HCT116 (cell line): ENCODE measurements around the gene EPSTI1. TPM values are rescaled to one million over a fixed set of nuclear protein-coding genes. Genes with fewer than 3 reads are reported as not detected.

Source experiments
- ATAC-seq: fragments of 200-7000 bp; cut with Tn5 transposase; 2 replicates; pipeline ENCODE4 v1.9.1; 2020; ENCODE audit warnings: mild to moderate bottlenecking, moderate library complexity
- BruUV-seq: library from RNA; stranded (reverse); fragments of 400-500 nt; replicated peaks from 2 replicates; lab custom pipeline; 2021; lab: Mats Ljungman, UMichigan
- CTCF ChIA-PET: fragments of 300-600 bp; sonication (Branson Sonifier 250); formaldehyde crosslinking; loops from one replicate; lab custom pipeline; 2021; ENCODE audit warnings: antibody characterized with exemption; lab: Charles Lee
- POLR2A ChIA-PET: fragments of 300-600, 350-600 bp; sonication (Branson Sonifier 250); formaldehyde crosslinking; loops from one replicate; lab custom pipeline; 2021; ENCODE audit warnings: antibody characterized with exemption; lab: Charles Lee
- RAD21 ChIA-PET, 2 experiments: fragments of 300-600 bp; sonication (Branson Sonifier 250); formaldehyde crosslinking; loops; one replicate each; lab custom pipeline; 2023; ENCODE audit warnings: low total read pairs in 2 of 2; ENCODE audit not compliant: uncharacterized antibody in 2 of 2, unreplicated experiment in 2 of 2, low non-redundant PET in 1 of 2; lab: Charles Lee
- DNase-seq: peaks from one replicate; pipeline ENCODE4 v3.0.0-alpha.2; 2010; ENCODE audit warnings: low read depth, low spot score
- H2AFZ ChIP-seq: fragments of 200-600 bp; shearing (Covaris generic), sonication (generic); 2 replicates; pipeline ENCODE4 v1.6.1; 2017; ENCODE audit warnings: low read depth, mixed run types, mixed read lengths, antibody characterized with exemption, low read length; ENCODE audit not compliant: poor library complexity, severe bottlenecking
- H3K27ac ChIP-seq: 2 replicates; pipeline ENCODE4 v1.5.1; 2012; ENCODE audit warnings: low read depth, low read length
- H3K27me3 ChIP-seq: fragments of 200-600 bp; sonication (generic); 2 replicates; pipeline ENCODE4 v1.6.1; 2016; ENCODE audit warnings: mixed run types, low read length, mixed read lengths; ENCODE audit not compliant: insufficient read depth
- H3K36me3 ChIP-seq, 2 experiments: fragments of 200-500 bp in 1 of 2; fragments of 200-600 bp in 1 of 2; sonication (Bioruptor generic) in 1 of 2; sonication (generic) in 1 of 2; 2 replicates each; pipeline versions ENCODE4 v1.5.1 to v1.6.1; 2014 to 2016; ENCODE audit warnings: low read length in 2 of 2, inconsistent platforms in 1 of 2, mixed read lengths in 1 of 2, mixed run types in 1 of 2; ENCODE audit not compliant: insufficient read depth in 2 of 2, control insufficient read depth in 1 of 2
- H3K4me1 ChIP-seq, 2 experiments: fragments of 200-600 bp in 1 of 2; sonication (generic) in 1 of 2; 2 replicates each; pipeline versions ENCODE4 v1.5.1 to v1.6.1; 2012 to 2017; ENCODE audit warnings: low read length in 2 of 2, inconsistent platforms in 1 of 2, mild to moderate bottlenecking in 1 of 2, mixed read lengths in 1 of 2, mixed run types in 1 of 2, moderate library complexity in 1 of 2; ENCODE audit not compliant: insufficient read depth in 2 of 2, control insufficient read depth in 1 of 2
- H3K4me2 ChIP-seq: fragments of 200-600 bp; sonication (generic); 2 replicates; pipeline ENCODE4 v1.6.1; 2017; ENCODE audit warnings: mixed run types, low read length, mixed read lengths
- H3K4me3 ChIP-seq, 2 experiments: fragments of 200-600 bp in 1 of 2; sonication (generic) in 1 of 2; replicated peaks in 1 of 2; 2 replicates each; pipeline ENCODE4 v1.5.1; 2011 to 2016; ENCODE audit warnings: low read length in 2 of 2, control low read depth in 1 of 2, low read depth in 1 of 2, mild to moderate bottlenecking in 1 of 2, mixed read lengths in 1 of 2, mixed run types in 1 of 2
- H3K79me2 ChIP-seq: fragments of 200-600 bp; sonication (generic); 2 replicates; pipeline ENCODE4 v1.6.1; 2017; ENCODE audit warnings: mild to moderate bottlenecking, mixed run types, low read length, moderate library complexity, mixed read lengths; ENCODE audit not compliant: insufficient read depth
- H3K9ac ChIP-seq: fragments of 200-600 bp; sonication (generic); 2 replicates; pipeline ENCODE4 v1.6.1; 2016; ENCODE audit warnings: low read length, mixed read lengths
- H3K9me2 ChIP-seq: fragments of 200-600 bp; sonication (generic), shearing (Covaris generic); 2 replicates; pipeline ENCODE4 v1.6.1; 2017; ENCODE audit warnings: mixed run types, mild to moderate bottlenecking, moderate library complexity; ENCODE audit not compliant: insufficient read depth
- H3K9me3 ChIP-seq, 2 experiments: fragments of 200-500 bp in 1 of 2; fragments of 200-600 bp in 1 of 2; sonication (Bioruptor generic) in 1 of 2; sonication (generic) in 1 of 2; 2 replicates each; pipeline ENCODE4 v1.6.1; 2014 to 2017; ENCODE audit warnings: low read length in 2 of 2, mixed read lengths in 2 of 2, inconsistent platforms in 1 of 2, low read depth in 1 of 2, mild to moderate bottlenecking in 1 of 2, mixed run types in 1 of 2, moderate library complexity in 1 of 2; ENCODE audit not compliant: control insufficient read depth in 1 of 2, insufficient read depth in 1 of 2
- H4K20me1 ChIP-seq: fragments of 200-600 bp; sonication (generic), shearing (Covaris generic); 2 replicates; pipeline ENCODE4 v1.6.1; 2017; ENCODE audit warnings: mixed run types, mild to moderate bottlenecking, moderate library complexity; ENCODE audit not compliant: insufficient read depth
- ATF3 ChIP-seq: IDR thresholded peaks from 2 replicates; pipeline ENCODE4 v1.6.1; 2012
- CBX3 ChIP-seq: IDR thresholded peaks from 2 replicates; pipeline ENCODE4 v1.6.1; 2012; ENCODE audit warnings: low read depth
- CEBPB ChIP-seq: IDR thresholded peaks from 2 replicates; pipeline ENCODE4 v1.6.1; 2012; ENCODE audit warnings: low read depth
- EGR1 ChIP-seq: IDR thresholded peaks from 2 replicates; pipeline ENCODE4 v1.6.1; 2012; ENCODE audit warnings: low read depth
- ELF1 ChIP-seq: IDR thresholded peaks from 2 replicates; pipeline ENCODE4 v1.6.1; 2012; ENCODE audit warnings: low read depth, borderline replicate concordance
- EZH2 ChIP-seq: fragments of 200-600 bp; sonication (generic); IDR thresholded peaks from 2 replicates; pipeline ENCODE4 v1.6.1; 2017; ENCODE audit warnings: antibody characterized with exemption, mixed run types
- EZH2phosphoT487 ChIP-seq: fragments of 200-600 bp; IDR thresholded peaks from 2 replicates; pipeline ENCODE4 v1.6.1; 2018; ENCODE audit warnings: antibody characterized with exemption, borderline replicate concordance
- JUND ChIP-seq: IDR thresholded peaks from 2 replicates; pipeline ENCODE4 v1.6.1; 2012
- POLR2AphosphoS5 ChIP-seq: IDR thresholded peaks from 2 replicates; pipeline ENCODE4 v1.6.1; 2011; ENCODE audit warnings: mild to moderate bottlenecking, low read depth, low read length, moderate library complexity
- REST ChIP-seq: IDR thresholded peaks from 2 replicates; pipeline ENCODE4 v1.6.1; 2012; ENCODE audit warnings: low read depth
- SIN3A ChIP-seq: IDR thresholded peaks from 2 replicates; pipeline ENCODE4 v1.6.1; 2012; ENCODE audit warnings: low read depth
- SP1 ChIP-seq: IDR thresholded peaks from 2 replicates; pipeline ENCODE4 v1.6.1; 2012; ENCODE audit warnings: low read depth
- SRF ChIP-seq: IDR thresholded peaks from 2 replicates; pipeline ENCODE4 v1.6.1; 2012; ENCODE audit warnings: low read depth
- YY1 ChIP-seq: IDR thresholded peaks from 2 replicates; pipeline ENCODE4 v1.6.1; 2011; ENCODE audit warnings: low read length, low read depth, moderate library complexity, mild to moderate bottlenecking; ENCODE audit not compliant: insufficient replicate concordance; ENCODE audit errors: extremely low read depth
- ZFX ChIP-seq: fragments of 450-650 bp; IDR thresholded peaks from 2 replicates; pipeline ENCODE4 v1.6.1; 2017
- intact Hi-C: fragments of 100-400 bp; cut with micrococcal nuclease; formaldehyde crosslinking; loops from 2 replicates; pipeline ENCODE4 v1.10.0; 2022
- total RNA-seq: library from RNA; stranded (reverse); gene quantifications from one replicate; pipeline ENCODE4 v1.2.1, GENCODE V29; 2021; ENCODE audit not compliant: unreplicated experiment
- TF ChIP-seq, protein P1 (sequence below): IDR thresholded peaks from 2 replicates; pipeline ENCODE4 v1.6.1; 2012
- TF ChIP-seq, protein P2 (sequence below), 3 experiments: fragments of 200-600 bp in 1 of 3; sonication (generic) in 1 of 3; IDR thresholded peaks in 2 of 3; conservative IDR thresholded peaks in 1 of 3; 2 replicates each; pipeline ENCODE4 v1.5.1; 2012 to 2017; ENCODE audit warnings: low read depth in 2 of 3, low read length in 2 of 3, antibody characterized with exemption in 1 of 3, borderline replicate concordance in 1 of 3, control low read depth in 1 of 3, mild to moderate bottlenecking in 1 of 3, mixed read lengths in 1 of 3, mixed run types in 1 of 3, moderate library complexity in 1 of 3; ENCODE audit not compliant: insufficient read depth in 1 of 3

Gene EPSTI1
- total RNA-seq, 1 experiment from 2014 or later: 0.69 TPM

DNA sequence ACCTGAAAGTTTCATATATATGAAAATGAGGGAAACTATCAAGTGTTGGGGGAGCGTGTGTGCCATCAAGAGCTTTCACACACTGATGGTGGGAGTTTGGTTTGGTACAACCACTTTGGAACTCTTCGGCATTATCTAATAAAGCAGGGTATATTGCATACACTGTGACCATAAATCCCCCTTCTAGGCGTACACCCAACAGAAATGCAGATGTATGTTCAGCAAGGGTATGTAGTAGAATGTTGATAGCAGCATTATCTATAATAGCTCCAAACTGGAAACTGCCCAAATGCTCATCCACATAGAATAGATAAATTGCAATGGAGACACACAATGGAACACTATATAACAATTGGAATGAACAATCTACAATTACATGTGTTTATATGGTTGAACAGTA, 139.9 kb downstream of the EPSTI1 start:
- Histone ChIP-seq H3K79me2 (no peaks in the 10 kb centered on the region), H3K9me3 (no peaks in the 10 kb centered on the region), H3K4me1 (no peaks in the 10 kb centered on the region), H4K20me1 (no peaks in the 10 kb centered on the region), H3K9ac (no peak overlapping the region), H2AFZ (no peak overlapping the region), H3K27ac (no peak overlapping the region), H3K27me3 (peaks cover 3% of the 10 kb centered on the region; the same call in 1 of the 2 replicates), H3K36me3 (no peaks in the 10 kb centered on the region; a peak in 1 of 4 replicates), H3K9me2 (no peaks in the 10 kb centered on the region), H3K4me3 (no peak overlapping the region), H3K4me2 (no peak overlapping the region)
- BruUV-seq: no TSS peak
- ChIA-PET RAD21 (no interaction called here), POLR2A (no interaction called here), CTCF (no interaction called here)
- ATAC-seq: no peak
- TF ChIP-seq SRF (no peak), EZH2phosphoT487 (no peak), SP1 (no peak), JUND (no peak), ZFX (no peak), CBX3 (no peak), EZH2 (no peak), EGR1 (no peak), YY1 (no peak), CEBPB (no peak), REST (no peak), SIN3A (no peak), ELF1 (no peak), ATF3 (no peak), POLR2AphosphoS5 (no peak)
- TF ChIP-seq, protein P1, sequence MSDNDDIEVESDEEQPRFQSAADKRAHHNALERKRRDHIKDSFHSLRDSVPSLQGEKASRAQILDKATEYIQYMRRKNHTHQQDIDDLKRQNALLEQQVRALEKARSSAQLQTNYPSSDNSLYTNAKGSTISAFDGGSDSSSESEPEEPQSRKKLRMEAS: no peak
- TF ChIP-seq, protein P2, sequence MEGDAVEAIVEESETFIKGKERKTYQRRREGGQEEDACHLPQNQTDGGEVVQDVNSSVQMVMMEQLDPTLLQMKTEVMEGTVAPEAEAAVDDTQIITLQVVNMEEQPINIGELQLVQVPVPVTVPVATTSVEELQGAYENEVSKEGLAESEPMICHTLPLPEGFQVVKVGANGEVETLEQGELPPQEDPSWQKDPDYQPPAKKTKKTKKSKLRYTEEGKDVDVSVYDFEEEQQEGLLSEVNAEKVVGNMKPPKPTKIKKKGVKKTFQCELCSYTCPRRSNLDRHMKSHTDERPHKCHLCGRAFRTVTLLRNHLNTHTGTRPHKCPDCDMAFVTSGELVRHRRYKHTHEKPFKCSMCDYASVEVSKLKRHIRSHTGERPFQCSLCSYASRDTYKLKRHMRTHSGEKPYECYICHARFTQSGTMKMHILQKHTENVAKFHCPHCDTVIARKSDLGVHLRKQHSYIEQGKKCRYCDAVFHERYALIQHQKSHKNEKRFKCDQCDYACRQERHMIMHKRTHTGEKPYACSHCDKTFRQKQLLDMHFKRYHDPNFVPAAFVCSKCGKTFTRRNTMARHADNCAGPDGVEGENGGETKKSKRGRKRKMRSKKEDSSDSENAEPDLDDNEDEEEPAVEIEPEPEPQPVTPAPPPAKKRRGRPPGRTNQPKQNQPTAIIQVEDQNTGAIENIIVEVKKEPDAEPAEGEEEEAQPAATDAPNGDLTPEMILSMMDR (IDR thresholded peaks at IDR 0.05 in 2 of 3, conservative IDR thresholded peaks at IDR 0.05 in 1 of 3; ENCODE audit: borderline replicate concordance in 1 of 3, insufficient read depth in 1 of 3, low read depth in 2 of 3, low read length in 2 of 3): no peak
- DNase-seq: no peak
- intact Hi-C loops: no loop called here
